Measurements from ENCODE around the gene PRKAG1. TPM values are rescaled to one million over a fixed set of nuclear protein-coding genes. Genes with fewer than 3 reads are reported as not detected.

The PRKAG1 gene
- total RNA-seq, 4 donors from 2014 or later, result 55.9 to 79.9 (median 64.2) TPM

DNA sequence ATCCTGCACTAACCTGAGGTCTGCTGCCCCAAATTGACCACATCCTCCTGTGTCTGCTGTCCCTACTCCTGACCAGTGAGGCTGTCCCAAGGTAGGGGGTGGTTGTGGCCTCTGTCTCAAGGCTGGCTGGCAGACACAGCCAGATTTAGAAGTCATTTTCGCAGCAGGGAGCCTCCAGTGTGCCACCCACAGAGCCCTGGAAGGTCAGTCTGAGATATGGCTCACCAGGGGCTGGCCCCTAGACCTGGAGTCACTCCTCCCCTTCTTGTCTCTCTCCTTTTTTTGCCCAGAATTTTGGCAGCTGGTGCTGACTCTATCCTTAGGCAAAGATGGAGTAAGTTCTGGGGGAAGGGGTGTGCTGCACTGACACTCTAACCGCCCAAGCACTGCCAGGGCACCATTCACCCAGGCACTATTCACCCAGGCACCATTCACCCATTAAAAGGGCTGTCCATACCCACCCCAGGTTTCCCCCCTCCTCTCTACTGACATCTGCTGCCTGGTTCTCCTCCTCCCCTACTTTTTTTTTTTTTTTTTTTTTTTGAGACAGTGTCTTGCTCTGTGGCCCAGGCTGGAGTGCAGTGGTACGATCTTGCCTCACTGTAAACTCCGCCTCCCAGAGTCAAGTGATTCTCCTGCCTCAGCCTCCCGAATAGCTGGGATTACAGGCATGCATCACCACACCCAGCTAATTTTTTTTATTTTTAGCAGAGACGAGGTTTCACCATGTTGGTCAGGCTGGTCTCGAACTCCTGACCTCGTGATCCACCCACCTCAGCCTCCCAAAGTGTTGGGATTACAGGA is 27.1 kb downstream of the PRKAG1 start:
- no peaks in the 10 kb centered on the region for H3K9me3 ChIP-seq
- no peak overlapping the region for H3K27ac ChIP-seq
- 62 to 80% methylated on average over 1 to 5 of the region's 8 CpGs for WGBS, 2 donors (ENCODE audit: low coverage in 1 of 2)
- no peak for ATAC-seq
- peaks cover 98% of the 10 kb centered on the region for H3K27me3 ChIP-seq
- no peak overlapping the region for H3K4me3 ChIP-seq
- TF ChIP-seq EP300 (IDR thresholded peaks at IDR 0.05) (no peak), POLR2AphosphoS5 (IDR thresholded peaks at IDR 0.05) (no peak), CTCF (IDR thresholded peaks at IDR 0.05) (no peak), POLR2A (IDR thresholded peaks at IDR 0.05) (no peak)
- peaks cover 0 to 19% (median 7%) of the 10 kb centered on the region in 3 donors for H3K4me1 ChIP-seq
- H3K36me3 ChIP-seq, result no peaks in the 10 kb centered on the region

- peaks cover 99% of the 10 kb centered on the region for H3K27me3 ChIP-seq
- TF ChIP-seq EP300 (IDR thresholded peaks at IDR 0.05), result no peak
- TF ChIP-seq CTCF (IDR thresholded peaks at IDR 0.05), result no peak
- no peak for TF ChIP-seq POLR2AphosphoS5 (IDR thresholded peaks at IDR 0.05)
- TF ChIP-seq POLR2A (IDR thresholded peaks at IDR 0.05), result no peak
- ATAC-seq, result no peak
Measured at GRCh38 chr12:48990552-48990951, 28.0 kb downstream of the PRKAG1 start.

DNA sequence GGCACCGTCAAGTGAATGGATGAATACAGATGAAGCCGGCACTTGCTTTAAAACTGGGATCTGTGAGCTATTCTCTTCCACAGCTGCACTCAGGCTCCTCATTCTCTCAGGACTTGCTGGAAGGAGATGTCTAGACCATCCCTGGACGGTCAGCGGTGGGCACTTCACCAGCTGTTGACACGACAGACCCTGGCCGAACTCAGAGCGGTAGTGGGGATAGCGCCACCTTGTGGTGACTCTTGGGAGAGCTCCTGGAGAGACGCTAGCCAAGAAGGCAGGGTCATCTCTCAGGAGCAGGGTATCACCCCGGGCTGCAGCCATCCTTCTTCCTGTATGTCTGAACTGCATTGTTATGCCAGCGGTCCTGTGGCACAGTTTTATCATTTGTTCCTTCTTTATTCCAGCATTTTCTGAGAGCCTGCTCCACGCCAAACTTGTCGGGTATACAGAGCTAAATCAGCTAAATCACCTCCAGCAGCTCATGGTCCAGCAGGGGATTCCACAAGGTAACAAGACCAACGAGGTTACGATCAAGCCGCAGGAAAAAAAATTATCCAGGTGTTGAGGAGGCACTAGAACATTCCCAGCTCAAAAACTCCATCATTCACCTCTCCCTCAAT is 30.4 kb downstream of the PRKAG1 start:
- peaks cover 94% of the 10 kb centered on the region for H3K27me3 ChIP-seq
- no peaks in the 10 kb centered on the region for H3K9me3 ChIP-seq
- H3K4me3 ChIP-seq, result no peak overlapping the region
- no peaks in the 10 kb centered on the region for H3K36me3 ChIP-seq
- TF ChIP-seq POLR2A (IDR thresholded peaks at IDR 0.05) (no peak), EP300 (IDR thresholded peaks at IDR 0.05) (no peak), CTCF (IDR thresholded peaks at IDR 0.05) (peak in 3 of 4 experiments; percentile 46 to 80 (median 72)), POLR2AphosphoS5 (IDR thresholded peaks at IDR 0.05) (no peak)
- 15 to 24% methylated on average over 5 to 13 of the region's 16 CpGs for WGBS, 2 donors (ENCODE audit: low coverage in 1 of 2)
- ATAC-seq, result peak; percentile 44
- H3K27ac ChIP-seq, result no peak overlapping the region
- peaks cover 0 to 6% (median 0%) of the 10 kb centered on the region in 3 donors for H3K4me1 ChIP-seq

More at GRCh38 chr12:48990552-48990951, 28.0 kb downstream of the PRKAG1 start:
- no peaks in the 10 kb centered on the region for H3K9me3 ChIP-seq
- H3K4me3 ChIP-seq, result no peak overlapping the region
- H3K27ac ChIP-seq, result no peak overlapping the region
- no peaks in the 10 kb centered on the region for H3K36me3 ChIP-seq
- peaks cover 0 to 18% (median 7%) of the 10 kb centered on the region in 3 donors for H3K4me1 ChIP-seq

- Histone ChIP-seq H3K4me1 (peaks cover 0 to 6% (median 0%) of the 10 kb centered on the region in 3 donors), H3K36me3 (no peaks in the 10 kb centered on the region), H3K4me3 (no peak overlapping the region), H3K27me3 (peaks cover 94% of the 10 kb centered on the region), H3K9me3 (no peaks in the 10 kb centered on the region), H3K27ac (no peak overlapping the region)
- TF ChIP-seq CTCF (IDR thresholded peaks at IDR 0.05) (no peak), POLR2AphosphoS5 (IDR thresholded peaks at IDR 0.05) (no peak), EP300 (IDR thresholded peaks at IDR 0.05) (no peak), POLR2A (IDR thresholded peaks at IDR 0.05) (no peak)
- no peak for ATAC-seq
- 57% methylated on average over 1 of the region's 23 CpGs; no CpG with 5 or more reads in 1 of the 2 donors for WGBS, 2 donors (ENCODE audit: low coverage in 1 of 2)
Measured at GRCh38 chr12:48986720-48987291, 31.8 kb downstream of the PRKAG1 start.

Data from gastroesophageal sphincter (tissue), 4 donors.